KMS-11 (cell line): ENCODE results near the gene NOTO.

Source experiments
- H2AFZ ChIP-seq: fragments of 200-600 bp; sonication (generic); 2 replicates; pipeline ENCODE4 v1.6.1; 2016; ENCODE audit warnings: antibody characterized with exemption, mixed run types, low read depth
- H3K27ac ChIP-seq: fragments of 200-600 bp; sonication (generic); 2 replicates; pipeline ENCODE4 v1.6.1; 2016; ENCODE audit warnings: mild to moderate bottlenecking, mixed run types
- H3K27me3 ChIP-seq: fragments of 200-600 bp; sonication (generic); 2 replicates; pipeline ENCODE4 v1.6.1; 2017; ENCODE audit warnings: mild to moderate bottlenecking, low read depth, mixed run types, moderate library complexity; ENCODE audit not compliant: insufficient read depth
- H3K36me3 ChIP-seq: fragments of 200-600 bp; sonication (generic); 2 replicates; pipeline ENCODE4 v1.6.1; 2017; ENCODE audit warnings: mild to moderate bottlenecking, mixed run types; ENCODE audit not compliant: insufficient read depth
- H3K4me1 ChIP-seq: fragments of 200-600 bp; sonication (generic); 2 replicates; pipeline ENCODE4 v1.6.1; 2016; ENCODE audit warnings: mild to moderate bottlenecking, low read depth, mixed run types; ENCODE audit not compliant: poor library complexity, severe bottlenecking
- H3K4me2 ChIP-seq: fragments of 200-600 bp; sonication (generic); 2 replicates; pipeline ENCODE4 v1.7.0; 2016; ENCODE audit warnings: mild to moderate bottlenecking, mixed run types
- H3K4me3 ChIP-seq: fragments of 200-600 bp; sonication (generic); IDR thresholded peaks from 2 replicates; pipeline ENCODE4 v1.6.1; 2017; ENCODE audit warnings: low read depth, low read length, mixed read lengths; ENCODE audit not compliant: insufficient read depth
- H3K79me2 ChIP-seq: fragments of 200-600 bp; sonication (generic); 2 replicates; pipeline ENCODE4 v1.6.1; 2016; ENCODE audit warnings: low read depth, mixed run types; ENCODE audit not compliant: insufficient read depth
- H3K9ac ChIP-seq: fragments of 200-600 bp; sonication (generic); 2 replicates; pipeline ENCODE4 v1.6.1; 2016; ENCODE audit warnings: mild to moderate bottlenecking, mixed run types
- H4K20me1 ChIP-seq: fragments of 200-600 bp; sonication (generic); 2 replicates; pipeline ENCODE4 v1.6.1; 2016; ENCODE audit warnings: mild to moderate bottlenecking, mixed run types; ENCODE audit not compliant: insufficient read depth
- TF ChIP-seq, protein P1 (sequence below): fragments of 200-600 bp; sonication (generic); conservative IDR thresholded peaks from 2 replicates; pipeline ENCODE4 v1.6.1; 2017; ENCODE audit warnings: low read depth, mild to moderate bottlenecking, antibody characterized with exemption, low read length, moderate library complexity, mixed read lengths

Gene NOTO

DNA sequence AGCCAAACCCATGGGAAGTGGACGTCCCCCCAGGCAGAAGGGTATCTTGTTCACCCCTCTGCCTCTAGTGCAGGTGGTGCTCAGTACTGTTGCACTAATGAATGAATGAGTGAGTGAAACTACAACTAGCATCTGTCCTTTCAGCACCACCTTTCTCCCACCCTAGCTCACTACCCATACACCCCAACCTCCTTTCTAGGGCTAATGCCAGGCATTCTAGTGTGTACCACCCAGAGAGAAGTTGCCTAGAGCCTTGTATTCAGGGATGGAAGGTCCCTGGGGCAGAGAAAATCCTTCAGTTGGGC is 54.2 kb downstream of the NOTO start:
- no peaks in the 10 kb centered on the region for H3K27me3 ChIP-seq
- no peaks in the 10 kb centered on the region for H3K79me2 ChIP-seq
- no peak overlapping the region for H3K4me2 ChIP-seq
- H3K36me3 ChIP-seq, result peaks cover 11% of the 10 kb centered on the region; the same call in 1 of the 2 replicates
- no peak overlapping the region for H2AFZ ChIP-seq
- TF ChIP-seq, protein P1, sequence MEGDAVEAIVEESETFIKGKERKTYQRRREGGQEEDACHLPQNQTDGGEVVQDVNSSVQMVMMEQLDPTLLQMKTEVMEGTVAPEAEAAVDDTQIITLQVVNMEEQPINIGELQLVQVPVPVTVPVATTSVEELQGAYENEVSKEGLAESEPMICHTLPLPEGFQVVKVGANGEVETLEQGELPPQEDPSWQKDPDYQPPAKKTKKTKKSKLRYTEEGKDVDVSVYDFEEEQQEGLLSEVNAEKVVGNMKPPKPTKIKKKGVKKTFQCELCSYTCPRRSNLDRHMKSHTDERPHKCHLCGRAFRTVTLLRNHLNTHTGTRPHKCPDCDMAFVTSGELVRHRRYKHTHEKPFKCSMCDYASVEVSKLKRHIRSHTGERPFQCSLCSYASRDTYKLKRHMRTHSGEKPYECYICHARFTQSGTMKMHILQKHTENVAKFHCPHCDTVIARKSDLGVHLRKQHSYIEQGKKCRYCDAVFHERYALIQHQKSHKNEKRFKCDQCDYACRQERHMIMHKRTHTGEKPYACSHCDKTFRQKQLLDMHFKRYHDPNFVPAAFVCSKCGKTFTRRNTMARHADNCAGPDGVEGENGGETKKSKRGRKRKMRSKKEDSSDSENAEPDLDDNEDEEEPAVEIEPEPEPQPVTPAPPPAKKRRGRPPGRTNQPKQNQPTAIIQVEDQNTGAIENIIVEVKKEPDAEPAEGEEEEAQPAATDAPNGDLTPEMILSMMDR, result no peak
- no peaks in the 10 kb centered on the region for H4K20me1 ChIP-seq
- no peak overlapping the region for H3K27ac ChIP-seq
- H3K4me1 ChIP-seq, result no peaks in the 10 kb centered on the region
- H3K4me3 ChIP-seq, result no peak overlapping the region
- no peak overlapping the region for H3K9ac ChIP-seq

DNA sequence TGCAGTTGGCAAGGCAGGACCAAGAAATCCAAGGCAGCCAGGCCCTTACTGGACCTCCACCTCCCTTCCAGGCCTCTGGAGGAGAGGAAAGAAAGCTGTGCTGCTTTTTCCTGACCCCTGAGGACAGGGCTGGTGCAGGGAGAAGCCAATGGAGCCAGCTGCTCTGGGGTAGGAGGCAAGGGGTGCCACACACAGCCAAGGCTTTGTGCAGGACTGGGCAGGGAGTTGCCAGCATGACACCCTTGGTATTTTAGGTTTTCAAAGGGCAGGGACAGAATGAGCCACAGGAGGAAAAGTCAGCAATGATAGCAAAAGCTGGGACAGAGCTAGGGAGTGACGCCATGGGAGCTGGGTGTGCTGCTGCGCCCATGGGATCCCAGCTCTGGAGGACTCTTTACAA is 54.6 kb downstream of the NOTO start:
- Histone ChIP-seq H4K20me1 (no peaks in the 10 kb centered on the region), H3K9ac (no peak overlapping the region), H3K4me3 (no peak overlapping the region), H2AFZ (no peak overlapping the region), H3K27me3 (no peaks in the 10 kb centered on the region), H3K4me2 (no peak overlapping the region), H3K36me3 (peaks cover 11% of the 10 kb centered on the region; the same call in 1 of the 2 replicates), H3K79me2 (no peaks in the 10 kb centered on the region), H3K27ac (no peak overlapping the region; the same call in 1 of the 2 replicates), H3K4me1 (no peaks in the 10 kb centered on the region)
- TF ChIP-seq, protein P1, result no peak

DNA sequence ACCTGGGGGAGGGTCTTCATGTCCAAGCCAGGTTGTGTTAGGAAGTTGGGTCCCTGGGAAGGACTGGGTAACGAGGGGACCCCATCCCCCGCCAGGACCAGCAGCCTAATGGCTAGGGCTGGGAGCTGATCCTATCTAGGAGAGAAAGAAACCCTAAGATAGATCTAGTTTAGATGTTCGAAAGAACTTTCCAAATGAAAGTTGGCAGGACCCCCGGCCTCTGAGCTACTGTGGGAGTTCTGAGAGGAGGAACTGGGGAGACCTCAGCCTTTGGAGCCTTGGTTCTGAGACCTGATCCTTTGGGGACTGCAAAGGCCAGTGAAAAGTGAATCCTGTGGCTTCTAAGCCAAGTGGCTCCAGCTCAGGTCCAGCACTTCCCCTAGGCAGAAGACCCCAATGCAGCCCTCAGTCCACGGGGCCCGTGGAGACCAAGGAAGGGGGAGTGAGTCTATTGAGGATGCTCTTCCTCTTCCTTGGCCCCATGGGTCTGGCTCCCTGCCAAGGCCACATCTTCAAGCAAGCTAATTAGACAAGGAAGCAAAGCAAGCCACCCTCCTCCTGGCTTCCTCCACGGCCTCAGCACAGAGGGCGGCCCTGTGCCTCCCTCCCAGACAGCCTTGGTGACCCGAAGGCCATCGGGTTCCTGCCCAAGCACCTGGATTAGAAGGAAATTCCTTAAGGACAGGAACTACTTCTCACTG is 55.2 kb downstream of the NOTO start:
- TF ChIP-seq, protein P1, result no peak
- no peak overlapping the region for H3K27ac ChIP-seq
- H3K9ac ChIP-seq, result no peak overlapping the region
- H3K79me2 ChIP-seq, result no peaks in the 10 kb centered on the region
- H4K20me1 ChIP-seq, result no peaks in the 10 kb centered on the region
- H3K36me3 ChIP-seq, result peaks cover 9% of the 10 kb centered on the region; the same call in 1 of the 2 replicates
- H3K4me2 ChIP-seq, result no peak overlapping the region
- H2AFZ ChIP-seq, result no peak overlapping the region
- no peak overlapping the region for H3K4me3 ChIP-seq
- H3K4me1 ChIP-seq, result no peaks in the 10 kb centered on the region
- H3K27me3 ChIP-seq, result no peaks in the 10 kb centered on the region

GRCh38 chr2:73258186-73258912 is 56.0 kb downstream of the NOTO start:
- H3K4me3 ChIP-seq, result no peak overlapping the region
- TF ChIP-seq, protein P1, result no peak
- no peak overlapping the region for H2AFZ ChIP-seq
- H3K27ac ChIP-seq, result no peak overlapping the region
- H3K79me2 ChIP-seq, result no peaks in the 10 kb centered on the region
- peaks cover 4% of the 10 kb centered on the region; the same call in 1 of the 2 replicates for H3K36me3 ChIP-seq
- no peaks in the 10 kb centered on the region for H4K20me1 ChIP-seq
- no peak overlapping the region for H3K9ac ChIP-seq
- no peaks in the 10 kb centered on the region for H3K27me3 ChIP-seq
- H3K4me2 ChIP-seq, result no peak overlapping the region
- no peaks in the 10 kb centered on the region for H3K4me1 ChIP-seq
